GM13976 (cell line): ENCODE results near the gene RS1.
A peak's percentile ranks its signal among the peaks of the same experiment; 100 is the strongest.

Source experiments
- DNase-seq: peaks from one replicate; pipeline ENCODE4 v3.0.0; 2012; ENCODE audit warnings: low spot score
- in situ Hi-C: fragments of 300-500 bp; cut with MboI; formaldehyde crosslinking; loops from one replicate; pipeline ENCODE4 v1.12.0; 2022; ENCODE audit warnings: low sequenced_read_pairs, mixed read lengths, inconsistent platforms; ENCODE audit not compliant: unreplicated experiment
- TF ChIP-seq, protein P1 (sequence below): IDR thresholded peaks from 2 replicates; pipeline ENCODE4 v1.5.1; 2012; ENCODE audit warnings: borderline replicate concordance, mild to moderate bottlenecking; ENCODE audit not compliant: insufficient read depth; ENCODE audit errors: extremely low read depth, missing control alignments, control extremely low read depth

Gene RS1

DNA sequence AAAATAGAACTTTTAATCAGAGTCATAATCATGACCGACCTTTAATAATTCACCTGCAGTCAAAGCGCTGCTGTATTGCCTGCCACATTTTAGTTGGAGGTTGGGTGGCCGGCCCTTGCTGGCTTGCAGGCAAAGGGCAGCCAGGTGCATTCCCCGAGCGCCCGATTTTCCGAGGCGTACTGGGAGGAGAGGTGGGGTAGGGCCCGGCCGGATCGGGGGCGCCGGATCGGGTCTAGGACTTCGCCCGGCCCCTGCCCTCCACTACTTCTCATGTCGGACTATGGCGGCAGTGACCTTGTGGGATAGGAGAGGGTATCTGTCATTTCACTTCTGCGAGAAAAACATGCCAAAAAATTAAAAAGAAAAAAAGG is 2.5 kb upstream of the RS1 start:
- TF ChIP-seq, protein P1, sequence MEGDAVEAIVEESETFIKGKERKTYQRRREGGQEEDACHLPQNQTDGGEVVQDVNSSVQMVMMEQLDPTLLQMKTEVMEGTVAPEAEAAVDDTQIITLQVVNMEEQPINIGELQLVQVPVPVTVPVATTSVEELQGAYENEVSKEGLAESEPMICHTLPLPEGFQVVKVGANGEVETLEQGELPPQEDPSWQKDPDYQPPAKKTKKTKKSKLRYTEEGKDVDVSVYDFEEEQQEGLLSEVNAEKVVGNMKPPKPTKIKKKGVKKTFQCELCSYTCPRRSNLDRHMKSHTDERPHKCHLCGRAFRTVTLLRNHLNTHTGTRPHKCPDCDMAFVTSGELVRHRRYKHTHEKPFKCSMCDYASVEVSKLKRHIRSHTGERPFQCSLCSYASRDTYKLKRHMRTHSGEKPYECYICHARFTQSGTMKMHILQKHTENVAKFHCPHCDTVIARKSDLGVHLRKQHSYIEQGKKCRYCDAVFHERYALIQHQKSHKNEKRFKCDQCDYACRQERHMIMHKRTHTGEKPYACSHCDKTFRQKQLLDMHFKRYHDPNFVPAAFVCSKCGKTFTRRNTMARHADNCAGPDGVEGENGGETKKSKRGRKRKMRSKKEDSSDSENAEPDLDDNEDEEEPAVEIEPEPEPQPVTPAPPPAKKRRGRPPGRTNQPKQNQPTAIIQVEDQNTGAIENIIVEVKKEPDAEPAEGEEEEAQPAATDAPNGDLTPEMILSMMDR, result no peak
- in situ Hi-C loops, result no loop called here
- peak; percentile 33 for DNase-seq

- in situ Hi-C loops, result no loop called here
- peak; percentile 44 for DNase-seq
- TF ChIP-seq, protein P1, result no peak
Observed at GRCh38 chrX:18668071-18668835, 3.7 kb downstream of the RS1 start.

GRCh38 chrX:18666614-18667013 is 5.3 kb downstream of the RS1 start:
- in situ Hi-C loops, result no loop called here
- TF ChIP-seq, protein P1, result no peak
- no peak for DNase-seq

DNA sequence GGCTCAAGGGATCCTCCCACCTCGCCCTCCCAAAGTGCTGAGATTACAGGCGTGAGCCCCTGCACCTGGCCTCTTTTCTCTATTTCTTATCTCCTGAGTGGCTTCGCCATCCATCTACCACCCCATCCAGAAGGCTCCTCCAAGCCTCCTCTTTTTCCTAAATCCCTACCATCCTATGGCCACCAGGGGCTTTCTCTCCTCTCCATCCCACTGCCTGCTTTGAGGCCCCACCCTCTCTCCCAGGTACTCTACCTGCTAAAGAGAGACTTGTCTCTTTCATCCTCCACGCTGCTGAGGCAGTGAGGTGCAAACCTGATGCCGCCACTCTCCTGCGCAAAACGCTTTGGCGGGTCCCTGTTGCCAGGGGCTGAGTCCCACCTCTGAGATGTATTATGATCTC is 7.0 kb downstream of the RS1 start:
- in situ Hi-C loops, result no loop called here
- TF ChIP-seq, protein P1, result no peak
- DNase-seq, result no peak

- TF ChIP-seq, protein P1, result no peak
- in situ Hi-C loops, result no loop called here
- no peak for DNase-seq
Observed at GRCh38 chrX:18661273-18661672, 10.6 kb downstream of the RS1 start.

DNA sequence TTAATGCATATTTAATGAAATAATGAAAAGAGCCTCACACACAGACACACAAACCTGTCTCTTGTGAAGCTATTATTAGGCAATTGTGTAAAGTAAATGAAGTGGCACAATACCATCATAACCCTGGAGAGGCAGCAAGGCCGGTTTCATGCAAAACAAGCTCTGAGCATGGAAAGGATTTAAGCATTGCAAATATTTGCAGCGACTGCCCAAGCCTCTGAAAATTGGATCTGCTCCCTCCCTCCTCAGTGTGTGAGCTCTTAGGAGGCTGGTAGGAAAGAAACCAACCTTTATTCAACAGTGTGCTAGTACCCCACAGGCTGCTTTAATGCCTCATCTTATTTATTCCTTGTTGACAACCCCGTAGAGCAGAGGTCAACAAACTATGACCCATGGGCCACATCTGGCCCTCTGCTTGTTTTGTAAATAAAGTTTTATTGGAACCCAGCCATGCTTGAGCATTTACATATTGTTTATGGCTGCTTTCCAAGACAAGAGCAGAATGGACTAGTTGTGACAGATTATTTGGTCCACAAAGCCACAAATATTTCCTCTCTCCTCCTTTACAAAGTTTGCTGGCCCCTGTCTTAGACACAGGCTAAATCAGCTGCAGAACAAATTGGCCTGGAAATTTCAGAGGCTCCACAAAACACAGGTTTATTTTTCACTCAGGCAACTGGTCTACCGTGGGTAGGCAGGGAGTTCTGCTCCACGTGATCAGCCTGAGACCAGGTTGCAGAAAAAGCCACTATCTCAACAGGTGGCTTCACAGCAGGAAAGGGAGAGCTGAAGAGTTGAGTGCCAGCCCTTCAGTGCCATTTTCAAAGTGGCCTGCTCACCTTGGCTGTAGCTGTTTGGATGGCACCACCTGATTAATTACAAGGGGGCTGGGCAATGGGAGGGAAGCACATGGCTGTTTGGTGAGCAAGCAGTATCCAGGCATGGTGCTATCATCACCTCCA is 16.8 kb downstream of the RS1 start:
- no peak for DNase-seq
- in situ Hi-C loops, result no loop called here
- TF ChIP-seq, protein P1, result no peak
